HL-60 (cell line): Measurements from ENCODE around the gene ERBB4.

Experiments used
- DNase-seq, 2 experiments: peaks; one replicate each; pipeline ENCODE4 v3.0.0-alpha.2; 2010 to 2020; ENCODE audit warnings: low read depth in 1 of 2, low spot score in 1 of 2
- H3K27ac ChIP-seq: fragments of 250-450 bp; sonication (Bioruptor Pico); replicated peaks from 2 replicates; pipeline ENCODE4 v1.5.1; 2020; ENCODE audit warnings: mild to moderate bottlenecking, moderate library complexity
- H3K27me3 ChIP-seq: fragments of 250-450 bp; sonication (Bioruptor Pico); 2 replicates; pipeline ENCODE4 v1.5.1; 2021; ENCODE audit warnings: mild to moderate bottlenecking, moderate library complexity; ENCODE audit not compliant: insufficient read depth, poor library complexity, severe bottlenecking
- H3K4me3 ChIP-seq: replicated peaks from 2 replicates; pipeline ENCODE4 v1.5.1; 2011; ENCODE audit warnings: mild to moderate bottlenecking, control low read depth, low read length; ENCODE audit not compliant: insufficient read depth
- CTCF ChIP-seq: IDR thresholded peaks from one replicate; pipeline ENCODE4 v1.5.1; 2011; ENCODE audit warnings: low read length, control low read depth, inconsistent platforms; ENCODE audit not compliant: insufficient read depth
- GABPA ChIP-seq: IDR thresholded peaks from 2 replicates; pipeline ENCODE4 v1.6.1; 2012; ENCODE audit warnings: low read depth
- POLR2AphosphoS5 ChIP-seq: IDR thresholded peaks from 2 replicates; pipeline ENCODE4 v1.6.1; 2012; ENCODE audit warnings: low read depth
- SPI1 ChIP-seq: IDR thresholded peaks from 2 replicates; pipeline ENCODE4 v1.6.1; 2012; ENCODE audit warnings: low read depth, mild to moderate bottlenecking, borderline replicate concordance
- TF ChIP-seq, protein P1 (sequence below): IDR thresholded peaks from 2 replicates; pipeline ENCODE4 v1.6.1; 2012; ENCODE audit warnings: low read depth; ENCODE audit not compliant: insufficient replicate concordance

The ERBB4 gene

DNA sequence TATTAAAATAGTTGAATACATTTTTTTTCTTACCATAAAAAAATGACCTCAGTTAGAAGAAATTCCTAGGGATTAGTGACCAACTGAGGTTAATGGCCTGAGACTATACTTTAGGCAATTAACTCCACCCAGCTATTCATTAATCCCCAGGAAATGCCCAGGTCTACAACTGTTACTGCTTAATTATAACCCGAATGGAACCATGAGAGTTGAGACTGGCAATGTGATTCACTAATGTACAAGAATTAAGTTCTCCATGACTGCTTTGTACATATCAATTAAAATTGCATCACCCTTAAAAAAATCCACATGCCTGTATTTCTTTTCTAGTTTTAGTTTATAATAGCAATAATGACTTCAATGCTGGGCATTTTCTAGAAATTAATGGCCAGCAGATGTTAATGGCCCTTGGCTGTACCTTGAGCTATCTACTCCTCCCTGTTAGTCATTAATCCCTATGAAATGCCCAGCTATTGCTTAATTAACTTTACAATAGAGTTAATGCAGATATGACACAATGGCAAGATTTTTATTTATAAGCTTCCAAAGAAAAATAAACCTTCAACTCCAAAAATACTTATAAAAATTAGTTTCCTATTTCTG lies 44.1 kb downstream of the ERBB4 start:
- Histone ChIP-seq H3K4me3 (no peak overlapping the region), H3K27ac (no peak overlapping the region), H3K27me3 (no peaks in the 10 kb centered on the region)
- DNase-seq, result no peak
- TF ChIP-seq CTCF (no peak), POLR2AphosphoS5 (no peak), SPI1 (no peak), GABPA (no peak)
- TF ChIP-seq, protein P1, sequence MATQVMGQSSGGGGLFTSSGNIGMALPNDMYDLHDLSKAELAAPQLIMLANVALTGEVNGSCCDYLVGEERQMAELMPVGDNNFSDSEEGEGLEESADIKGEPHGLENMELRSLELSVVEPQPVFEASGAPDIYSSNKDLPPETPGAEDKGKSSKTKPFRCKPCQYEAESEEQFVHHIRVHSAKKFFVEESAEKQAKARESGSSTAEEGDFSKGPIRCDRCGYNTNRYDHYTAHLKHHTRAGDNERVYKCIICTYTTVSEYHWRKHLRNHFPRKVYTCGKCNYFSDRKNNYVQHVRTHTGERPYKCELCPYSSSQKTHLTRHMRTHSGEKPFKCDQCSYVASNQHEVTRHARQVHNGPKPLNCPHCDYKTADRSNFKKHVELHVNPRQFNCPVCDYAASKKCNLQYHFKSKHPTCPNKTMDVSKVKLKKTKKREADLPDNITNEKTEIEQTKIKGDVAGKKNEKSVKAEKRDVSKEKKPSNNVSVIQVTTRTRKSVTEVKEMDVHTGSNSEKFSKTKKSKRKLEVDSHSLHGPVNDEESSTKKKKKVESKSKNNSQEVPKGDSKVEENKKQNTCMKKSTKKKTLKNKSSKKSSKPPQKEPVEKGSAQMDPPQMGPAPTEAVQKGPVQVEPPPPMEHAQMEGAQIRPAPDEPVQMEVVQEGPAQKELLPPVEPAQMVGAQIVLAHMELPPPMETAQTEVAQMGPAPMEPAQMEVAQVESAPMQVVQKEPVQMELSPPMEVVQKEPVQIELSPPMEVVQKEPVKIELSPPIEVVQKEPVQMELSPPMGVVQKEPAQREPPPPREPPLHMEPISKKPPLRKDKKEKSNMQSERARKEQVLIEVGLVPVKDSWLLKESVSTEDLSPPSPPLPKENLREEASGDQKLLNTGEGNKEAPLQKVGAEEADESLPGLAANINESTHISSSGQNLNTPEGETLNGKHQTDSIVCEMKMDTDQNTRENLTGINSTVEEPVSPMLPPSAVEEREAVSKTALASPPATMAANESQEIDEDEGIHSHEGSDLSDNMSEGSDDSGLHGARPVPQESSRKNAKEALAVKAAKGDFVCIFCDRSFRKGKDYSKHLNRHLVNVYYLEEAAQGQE, result no peak

GRCh38 chr2:212489719-212490346 lies 48.8 kb downstream of the ERBB4 start:
- Histone ChIP-seq H3K27ac (no peak overlapping the region), H3K27me3 (no peaks in the 10 kb centered on the region), H3K4me3 (no peak overlapping the region)
- no peak for DNase-seq
- TF ChIP-seq POLR2AphosphoS5, result no peak
- TF ChIP-seq, protein P1, result no peak
- TF ChIP-seq CTCF, result no peak
- no peak for TF ChIP-seq SPI1
- TF ChIP-seq GABPA, result no peak

- TF ChIP-seq GABPA, result no peak
- no peak for TF ChIP-seq SPI1
- no peak for TF ChIP-seq POLR2AphosphoS5
- TF ChIP-seq CTCF, result no peak
- TF ChIP-seq, protein P1, result no peak
- no peak for DNase-seq
- H3K27ac ChIP-seq, result no peak overlapping the region
- no peaks in the 10 kb centered on the region for H3K27me3 ChIP-seq
- H3K4me3 ChIP-seq, result no peak overlapping the region
Measured at GRCh38 chr2:212488611-212489010, 50.0 kb downstream of the ERBB4 start.
